Muscle of back (tissue), 11 donors: ENCODE measurements around the gene PRDM15. TPM values are rescaled to one million over a fixed set of nuclear protein-coding genes. Genes with fewer than 3 reads are reported as not detected.

Experiments used
- DNase-seq, 3 donors: peaks; one replicate each; pipeline versions ENCODE4 v3.0.0 to v3.0.0-alpha.2; 2013
- polyA plus RNA-seq, 10 donors: library from polyadenylated mRNA; unstranded; fragments of 120-200 nt; gene quantifications; one replicate each; pipeline ENCODE4 v1.2.1, GENCODE V29; 2013; ENCODE audit not compliant: insufficient read length in 10 of 10

The PRDM15 gene
- polyA plus RNA-seq, 10 donors: 3.4 to 6.6 (median 4.2) TPM

DNA sequence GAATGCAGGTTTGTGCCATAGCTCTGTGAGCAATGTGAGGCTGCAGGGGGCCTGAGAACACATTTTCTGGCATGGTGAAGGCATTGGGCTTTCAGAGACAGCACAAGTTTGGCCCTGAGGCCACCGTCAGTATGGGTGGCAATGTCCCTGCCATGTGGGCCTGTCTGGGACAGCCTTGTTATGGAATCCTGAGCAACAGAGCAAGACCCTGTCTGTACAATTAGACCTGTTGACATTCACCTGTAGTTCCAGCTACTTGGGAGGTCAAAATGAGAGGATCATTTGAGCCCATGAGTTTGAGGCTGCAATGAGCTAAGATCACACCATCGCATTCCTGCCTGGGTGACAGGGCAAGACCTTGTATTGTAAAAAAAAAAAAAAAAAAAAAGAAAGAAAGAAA, 35.6 kb downstream of the PRDM15 start:
- no peak for DNase-seq

- DNase-seq: no peak
Measured at GRCh38 chr21:41840880-41841279, 38.3 kb downstream of the PRDM15 start.

- no peak for DNase-seq
Measured at GRCh38 chr21:41839387-41840000, 39.6 kb downstream of the PRDM15 start.

DNA sequence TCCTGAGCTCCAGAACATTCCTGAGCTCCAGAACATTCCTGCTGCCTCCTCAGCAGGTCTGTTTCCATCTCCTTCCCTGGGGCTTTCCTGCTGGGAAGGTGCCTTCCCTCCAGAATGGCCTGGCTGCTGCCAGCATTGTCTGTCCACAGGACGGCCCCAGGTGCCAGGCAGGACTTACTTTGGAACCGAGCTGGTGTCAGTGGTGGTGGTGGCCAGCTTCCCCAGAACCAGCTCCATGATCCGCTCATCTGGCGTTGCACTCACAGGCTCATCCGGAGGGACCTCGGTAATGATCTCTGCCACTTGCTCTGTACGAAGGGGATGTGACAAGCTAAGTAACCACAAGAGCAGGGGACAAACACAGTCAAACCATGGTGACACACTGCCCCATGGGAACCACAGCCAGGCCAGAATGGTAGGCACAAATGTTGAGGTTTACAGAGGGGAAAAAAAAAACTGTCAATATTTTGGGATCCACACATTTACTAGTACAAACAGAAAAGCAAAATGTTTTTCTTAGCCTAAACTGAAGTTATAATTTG, 41.3 kb downstream of the PRDM15 start:
- no peak for DNase-seq

DNA sequence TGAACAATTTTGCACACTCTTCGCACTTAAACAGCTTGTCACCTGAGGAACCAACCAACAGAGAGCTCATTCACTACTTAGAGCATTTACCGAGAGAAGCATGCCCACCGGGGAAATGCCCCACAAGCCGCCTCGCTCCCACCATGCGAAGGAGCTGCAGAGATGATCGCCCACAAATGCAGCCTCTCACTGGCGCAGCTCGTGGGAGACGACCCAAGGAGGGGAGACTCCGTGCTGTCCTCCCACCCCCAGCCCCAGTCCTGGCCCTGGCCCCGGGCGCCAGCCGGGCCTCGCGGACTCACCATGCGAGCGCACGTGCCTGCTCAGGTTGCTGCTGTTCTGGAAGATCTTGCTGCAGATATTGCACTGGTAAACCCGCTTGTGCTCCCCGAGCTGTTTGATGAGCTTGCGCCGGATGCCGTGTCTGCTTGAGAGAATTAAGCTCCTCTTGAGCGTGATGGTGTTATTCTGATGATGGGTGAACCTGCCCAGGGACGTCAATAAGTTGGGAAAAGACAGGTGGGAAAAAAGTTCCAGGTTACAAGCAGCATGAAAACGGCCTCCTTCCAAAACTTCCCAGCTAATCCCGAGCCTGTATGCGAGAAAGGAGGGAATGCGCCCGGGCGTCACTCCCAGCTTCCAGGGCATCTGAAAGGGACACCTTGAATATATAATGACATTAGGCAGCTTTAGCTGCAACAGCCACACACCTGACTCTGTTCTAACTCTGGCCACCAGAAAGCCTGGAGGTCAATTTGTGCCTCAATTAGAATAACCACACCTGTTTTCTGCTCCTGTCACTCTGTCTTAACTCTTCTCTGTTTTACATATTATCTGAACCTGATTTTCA, 42.8 kb downstream of the PRDM15 start:
- DNase-seq: no peak

DNA sequence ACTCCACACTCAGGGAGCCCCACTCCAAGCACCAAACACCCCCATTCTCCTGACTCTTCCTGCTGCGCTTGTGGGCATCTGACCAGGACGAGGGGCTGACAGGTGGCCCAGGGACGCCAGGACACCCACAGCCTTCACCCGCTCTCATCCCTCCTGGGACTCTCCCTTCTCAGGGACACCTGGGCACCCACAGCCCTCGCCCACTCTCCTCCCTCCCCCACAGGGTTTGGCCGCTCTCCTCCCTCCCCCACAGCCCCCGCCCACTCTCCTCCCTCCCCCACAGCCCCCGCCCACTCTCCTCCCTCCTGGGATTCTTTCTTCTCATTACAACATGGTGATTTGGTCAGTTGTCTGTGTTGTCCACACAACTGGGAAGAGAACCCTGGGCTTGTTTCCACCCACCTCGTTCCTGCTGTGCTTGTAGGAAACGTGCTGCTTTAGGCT, 43.4 kb downstream of the PRDM15 start:
- no peak for DNase-seq

DNA sequence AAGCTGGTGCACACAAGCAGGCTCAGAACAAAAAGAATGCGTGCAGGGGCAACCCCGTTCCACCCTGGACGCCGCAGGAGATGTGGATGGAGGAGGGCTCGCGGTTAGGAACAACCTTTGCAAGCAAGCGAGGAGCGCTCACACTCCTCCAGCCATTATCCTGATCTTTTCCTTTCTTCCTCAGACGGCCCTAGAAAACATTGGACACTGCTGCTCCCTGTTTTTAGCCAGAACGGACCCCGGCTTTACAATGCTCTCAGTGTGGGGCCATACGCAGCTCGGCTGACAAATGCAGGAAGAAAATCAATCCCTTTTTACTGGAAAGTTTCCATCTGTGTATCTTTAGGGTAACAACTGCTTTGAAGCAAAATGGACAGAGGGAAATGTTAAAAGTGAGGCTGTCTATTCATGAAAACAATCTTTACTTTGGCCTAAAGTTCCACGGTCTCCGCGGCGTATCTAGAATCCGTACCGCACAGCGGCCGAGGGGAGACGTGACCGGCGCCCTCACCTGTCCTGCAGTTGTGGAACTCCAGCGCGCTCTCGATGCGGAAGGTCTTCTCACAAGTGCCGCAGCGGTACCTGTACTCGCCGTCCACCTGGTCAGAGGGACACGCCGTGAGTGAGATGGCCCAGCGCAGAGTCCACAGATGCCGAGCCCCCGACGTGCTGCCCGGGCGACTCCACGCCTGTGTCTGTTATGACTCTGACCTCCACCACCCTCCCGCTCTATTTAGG, 44.0 kb downstream of the PRDM15 start:
- no peak for DNase-seq

DNA sequence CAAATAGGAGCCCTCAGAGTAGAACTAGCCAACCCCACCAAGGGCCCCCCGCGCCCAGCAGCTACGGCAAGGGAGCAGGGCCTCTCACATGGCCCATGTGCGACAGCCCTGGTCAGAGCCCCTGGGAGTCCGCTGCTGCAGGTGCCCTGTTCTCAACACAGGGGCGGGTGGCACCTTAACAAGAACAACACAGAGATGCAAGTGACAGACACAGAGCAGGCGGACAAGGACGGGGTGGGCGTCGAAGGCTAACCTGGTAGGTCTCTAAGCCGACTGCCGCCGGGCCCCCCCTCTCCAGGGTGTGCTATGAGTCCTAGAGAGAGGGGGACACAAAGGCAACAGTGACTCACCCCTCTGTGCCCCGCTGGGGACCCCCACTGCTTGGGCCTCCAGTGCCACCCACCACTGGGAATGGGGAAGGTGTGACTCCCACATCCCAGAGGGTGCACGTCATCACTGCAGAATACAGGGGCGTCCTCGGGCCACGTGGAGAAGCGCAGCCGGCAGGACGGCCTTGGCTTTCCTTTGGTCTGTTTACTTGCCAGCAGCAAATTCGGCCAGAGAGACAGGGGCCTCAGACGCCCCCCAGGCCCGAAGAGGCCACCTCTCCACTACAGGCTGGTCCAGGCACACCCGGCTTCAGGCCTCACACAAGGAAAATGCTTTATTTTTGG, 44.8 kb downstream of the PRDM15 start:
- no peak for DNase-seq

- DNase-seq: no peak
Measured at GRCh38 chr21:41833497-41834115, 45.5 kb downstream of the PRDM15 start.

GRCh38 chr21:41832596-41833496, 46.3 kb downstream of the PRDM15 start:
- no peak for DNase-seq

DNA sequence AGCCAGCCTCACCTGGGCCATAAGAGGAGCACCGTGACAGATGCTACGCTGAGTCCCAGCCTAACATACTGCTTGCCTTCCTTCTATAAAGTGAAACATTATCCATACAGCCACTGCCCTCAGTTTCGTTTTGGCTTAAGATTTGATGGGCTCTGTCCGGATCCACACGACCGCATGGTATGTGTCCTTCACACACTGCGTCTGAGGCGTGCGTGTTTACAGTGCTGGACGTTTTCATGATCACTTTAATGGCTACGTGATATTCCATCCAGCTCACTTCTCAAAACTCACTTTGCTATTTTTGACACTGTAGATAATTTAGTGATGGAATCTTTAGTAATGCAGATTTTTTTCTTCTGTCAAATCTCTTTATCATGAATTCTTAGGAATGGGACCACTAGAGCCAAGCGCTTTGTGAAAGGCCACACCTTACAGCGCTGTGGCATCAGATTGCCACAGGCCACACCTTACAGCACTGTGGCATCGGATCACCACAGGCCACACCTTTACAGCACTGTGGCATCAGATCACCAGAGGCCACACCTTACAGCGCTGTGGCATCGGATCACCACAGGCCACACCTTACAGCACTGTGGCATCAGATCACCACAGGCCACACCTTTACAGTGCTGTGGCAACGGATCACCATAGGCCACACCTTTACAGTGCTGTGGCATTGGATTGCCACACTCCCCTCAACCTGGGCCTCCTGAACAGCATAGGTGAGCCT, 47.1 kb downstream of the PRDM15 start:
- no peak for DNase-seq

DNA sequence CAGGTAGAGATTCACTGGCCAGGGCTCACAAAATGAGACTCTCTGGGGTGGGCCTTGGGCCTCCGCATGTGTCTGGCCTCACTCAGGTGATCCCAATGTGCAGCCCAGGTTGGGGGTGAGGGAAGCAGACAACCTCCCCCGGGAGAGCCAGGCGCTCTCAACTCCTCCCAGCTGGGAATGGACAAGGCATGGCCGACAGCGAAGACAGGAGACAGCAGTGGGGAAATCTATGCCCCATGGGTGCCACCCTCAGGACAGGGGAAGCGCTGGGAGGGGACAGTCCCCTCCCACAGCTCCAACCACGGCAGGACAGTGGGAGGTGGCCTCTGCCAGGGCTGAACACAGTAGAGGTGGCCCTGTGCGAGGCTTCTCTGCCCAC, 47.7 kb downstream of the PRDM15 start:
- no peak for DNase-seq

DNA sequence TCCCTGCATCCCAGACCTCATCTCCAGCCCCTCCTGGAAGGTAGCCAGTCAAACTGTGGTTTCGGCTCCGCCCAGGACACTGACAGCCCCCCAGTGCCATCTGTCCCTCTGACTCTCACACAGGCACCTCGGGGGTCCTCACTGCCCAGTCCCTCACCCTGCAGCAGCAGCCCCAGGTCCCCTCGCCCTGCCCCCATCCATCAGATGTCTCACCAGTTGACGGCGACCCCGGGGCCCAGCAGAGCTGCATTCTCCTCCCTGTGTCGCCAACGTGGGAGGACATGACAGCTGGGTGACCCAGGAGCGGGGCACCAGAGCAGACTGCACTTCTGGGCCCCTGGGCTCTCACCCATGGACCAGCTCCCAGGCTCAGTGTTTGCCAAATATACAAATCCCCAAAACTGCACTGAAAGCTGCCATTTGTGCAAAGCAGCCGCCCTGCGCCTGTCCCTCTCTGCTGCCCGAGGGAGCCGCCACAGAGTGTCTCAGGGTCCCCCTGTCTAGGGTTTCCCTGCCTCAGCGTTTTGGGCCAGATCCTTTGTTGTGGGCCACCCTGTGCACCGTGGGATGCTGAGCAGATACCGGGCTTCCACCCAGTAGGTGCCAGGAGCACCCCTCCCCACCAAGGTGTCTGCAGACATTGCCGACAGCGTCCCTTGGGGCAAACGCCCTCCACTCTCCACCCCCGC, 48.2 kb downstream of the PRDM15 start:
- DNase-seq: no peak

DNA sequence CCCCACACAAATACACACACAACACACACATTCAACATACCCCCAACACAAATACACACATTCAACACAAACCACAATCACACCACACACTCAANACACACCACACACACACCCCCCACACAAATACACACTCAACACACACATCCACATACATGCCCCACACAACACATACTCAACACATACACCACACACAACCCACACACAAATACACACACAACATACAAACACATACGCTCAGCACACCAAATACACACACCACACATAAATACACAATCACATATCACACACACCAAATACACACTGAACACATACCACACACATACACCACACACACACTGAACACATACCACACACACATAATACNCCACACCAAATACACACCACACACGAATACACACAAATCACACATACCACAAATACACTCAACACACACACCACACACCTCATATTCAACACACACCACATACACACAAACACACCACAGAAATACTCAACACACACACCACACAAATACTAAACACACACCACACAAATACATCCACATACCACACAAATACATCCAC, 48.9 kb downstream of the PRDM15 start:
- DNase-seq: no peak

- no peak for DNase-seq
Measured at GRCh38 chr21:41828884-41829360, 50.2 kb downstream of the PRDM15 start.

- DNase-seq: no peak
Measured at GRCh38 chr21:41827951-41828883, 50.9 kb downstream of the PRDM15 start.

DNA sequence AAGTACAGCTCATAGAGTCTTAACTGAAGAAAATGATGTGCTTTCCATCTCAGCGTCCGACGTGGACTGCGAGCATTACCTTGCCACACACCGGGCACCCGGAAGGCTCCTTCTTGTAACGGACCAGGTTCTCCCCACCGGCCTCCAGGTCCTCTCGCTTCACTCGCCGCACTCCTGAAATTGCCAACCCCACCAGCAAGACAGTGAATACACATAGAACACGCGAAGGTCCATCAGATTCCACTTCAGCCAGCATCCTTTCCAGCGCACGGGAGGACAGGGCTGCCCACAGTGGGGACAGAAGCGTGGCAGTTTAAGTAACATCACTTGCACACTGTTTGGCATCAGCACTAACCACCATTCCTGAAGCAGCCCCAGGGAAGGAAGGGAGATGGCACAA, 53.3 kb downstream of the PRDM15 start:
- DNase-seq: no peak
